GM23338 (cell line): ENCODE results near the gene SERPINB6. TPM values are rescaled to one million over a fixed set of nuclear protein-coding genes. Genes with fewer than 3 reads are reported as not detected.

Source experiments
- ATAC-seq: fragments of 200-7000 bp; cut with Tn5 transposase; 3 replicates; pipeline ENCODE4 v1.9.1; 2020
- DNase-seq: peaks from one replicate; pipeline ENCODE4 v3.0.0-alpha.2; 2015; ENCODE audit warnings: low spot score
- H2AFZ ChIP-seq: fragments of 200-600 bp; sonication (generic); 2 replicates; pipeline ENCODE4 v1.8.0; 2016; ENCODE audit warnings: antibody characterized with exemption, mild to moderate bottlenecking, moderate library complexity
- H3F3A ChIP-seq: fragments of 200-600 bp; sonication (generic); replicated peaks from 2 replicates; pipeline ENCODE4 v1.8.0; 2017; ENCODE audit warnings: antibody characterized with exemption, mixed run types, low read depth
- H3K27ac ChIP-seq: fragments of 200-600 bp; sonication (generic); 2 replicates; pipeline ENCODE4 v1.6.1; 2016; ENCODE audit warnings: low read depth
- H3K27me3 ChIP-seq: fragments of 200-600 bp; sonication (generic); 2 replicates; pipeline ENCODE4 v1.8.0; 2016; ENCODE audit warnings: mild to moderate bottlenecking, mixed run types, moderate library complexity; ENCODE audit not compliant: insufficient read depth
- H3K36me3 ChIP-seq: fragments of 200-600 bp; sonication (generic); 2 replicates; pipeline ENCODE4 v1.8.0; 2016; ENCODE audit warnings: mild to moderate bottlenecking; ENCODE audit not compliant: insufficient read depth
- H3K4me1 ChIP-seq: fragments of 200-600 bp; sonication (generic); 2 replicates; pipeline ENCODE4 v1.8.0; 2016; ENCODE audit warnings: mild to moderate bottlenecking, moderate library complexity; ENCODE audit not compliant: insufficient read depth
- H3K4me2 ChIP-seq: fragments of 200-600 bp; sonication (generic); 2 replicates; pipeline ENCODE4 v1.7.1; 2017; ENCODE audit warnings: mixed run types
- H3K4me3 ChIP-seq: fragments of 200-600 bp; sonication (generic); 2 replicates; pipeline ENCODE4 v1.6.1; 2016; ENCODE audit warnings: mixed run types
- H3K79me2 ChIP-seq: fragments of 200-600 bp; sonication (generic); replicated peaks from 2 replicates; pipeline ENCODE4 v1.8.0; 2017; ENCODE audit warnings: mild to moderate bottlenecking; ENCODE audit not compliant: insufficient read depth
- H3K9me2 ChIP-seq: fragments of 200-600 bp; sonication (generic); 2 replicates; pipeline ENCODE4 v1.8.0; 2017; ENCODE audit not compliant: insufficient read depth
- H4K20me1 ChIP-seq: fragments of 200-600 bp; sonication (generic); replicated peaks from 2 replicates; pipeline ENCODE4 v1.8.0; 2017; ENCODE audit warnings: mild to moderate bottlenecking; ENCODE audit not compliant: insufficient read depth
- H3K27ac Mint-ChIP-seq: 2 replicates; pipeline ENCODE4 v1.8.0; 2020; ENCODE audit warnings: inconsistent platforms, mild to moderate bottlenecking, moderate library complexity, mixed read lengths
- H3K27me3 Mint-ChIP-seq: 3 replicates; pipeline ENCODE4 v1.8.0; 2022; ENCODE audit warnings: low read depth, mild to moderate bottlenecking, moderate library complexity, mixed read lengths, inconsistent platforms; ENCODE audit not compliant: insufficient read depth, poor library complexity
- H3K36me3 Mint-ChIP-seq: 3 replicates; pipeline ENCODE4 v1.8.0; 2021; ENCODE audit warnings: low read depth, mild to moderate bottlenecking, inconsistent platforms, moderate library complexity, mixed read lengths
- H3K4me1 Mint-ChIP-seq: 3 replicates; pipeline ENCODE4 v1.8.0; 2020; ENCODE audit warnings: mild to moderate bottlenecking, inconsistent platforms, mixed read lengths
- H3K4me3 Mint-ChIP-seq: 3 replicates; pipeline ENCODE4 v1.8.0; 2021; ENCODE audit warnings: moderate library complexity, mild to moderate bottlenecking, inconsistent platforms, mixed read lengths
- H3K9me3 Mint-ChIP-seq: 3 replicates; pipeline ENCODE4 v1.8.0; 2020; ENCODE audit warnings: moderate library complexity, mild to moderate bottlenecking, inconsistent platforms, mixed read lengths
- CREB1 ChIP-seq: fragments of 250-450 bp; sonication (Bioruptor Pico); IDR thresholded peaks from 2 replicates; pipeline ENCODE4 v1.5.0; 2020; ENCODE audit warnings: low read depth, mild to moderate bottlenecking, moderate library complexity
- ETS1 ChIP-seq: IDR thresholded peaks from 2 replicates; pipeline ENCODE4 v1.6.1; 2016; ENCODE audit warnings: antibody characterized with exemption
- EZH2 ChIP-seq: fragments of 200-600 bp; sonication (generic); IDR thresholded peaks from one replicate; pipeline ENCODE4 v1.8.0; 2017; ENCODE audit warnings: antibody characterized with exemption, mild to moderate bottlenecking, low read depth; ENCODE audit not compliant: unreplicated experiment
- EZH2phosphoT487 ChIP-seq: fragments of 200-600 bp; sonication (generic); IDR thresholded peaks from one replicate; pipeline ENCODE4 v1.8.1; 2018; ENCODE audit warnings: antibody characterized with exemption; ENCODE audit not compliant: unreplicated experiment
- JUNB ChIP-seq: IDR thresholded peaks from one replicate; pipeline ENCODE4 v1.6.1; 2016; ENCODE audit warnings: antibody characterized with exemption; ENCODE audit not compliant: unreplicated experiment
- NANOG ChIP-seq: IDR thresholded peaks from 2 replicates; pipeline ENCODE4 v1.6.1; 2016; ENCODE audit warnings: antibody characterized with exemption, borderline replicate concordance
- POLR2AphosphoS5 ChIP-seq: IDR thresholded peaks from 2 replicates; pipeline ENCODE4 v1.6.1; 2016; ENCODE audit warnings: antibody characterized with exemption, low read depth
- REST ChIP-seq: IDR thresholded peaks from one replicate; pipeline ENCODE4 v1.6.1; 2018; ENCODE audit warnings: antibody characterized with exemption; ENCODE audit not compliant: unreplicated experiment
- ZNF462 ChIP-seq: fragments of 250-450 bp; sonication (Bioruptor Pico); IDR thresholded peaks from 2 replicates; pipeline ENCODE4 v1.5.0; 2020; ENCODE audit warnings: mild to moderate bottlenecking, moderate library complexity
- polyA plus RNA-seq: library from polyadenylated mRNA; unstranded; fragments of >200 nt; fragmentation: Nextera tagmentation; extraction: Ambion mirVana; gene quantifications from 2 replicates; pipeline ENCODE4 v1.2.1, GENCODE V29; 2016
- total RNA-seq: library from RNA; depleted of rRNA; stranded (reverse); fragments of >200 nt; shearing (Covaris generic); gene quantifications from 2 replicates; pipeline ENCODE4 v1.2.3, GENCODE V29; 2014

The SERPINB6 gene
- total and polyA plus RNA-seq, 2 experiments from 2014 or later: 25.9 to 38.5 TPM

- H3K79me2 ChIP-seq: no peaks in the 10 kb centered on the region
- H3K27ac Mint-ChIP-seq: no peak overlapping the region
- H2AFZ ChIP-seq: no peak overlapping the region
- H3K27me3 ChIP-seq: no peaks in the 10 kb centered on the region
- H3K4me1 Mint-ChIP-seq: peaks cover 40% of the 10 kb centered on the region
- no peaks in the 10 kb centered on the region for H4K20me1 ChIP-seq
- ATAC-seq: no peak
- H3K27ac ChIP-seq: no peak overlapping the region
- peaks cover 2% of the 10 kb centered on the region for H3K27me3 Mint-ChIP-seq
- H3K4me3 Mint-ChIP-seq: no peak overlapping the region
- no peaks in the 10 kb centered on the region for H3K9me3 Mint-ChIP-seq
- TF ChIP-seq CREB1 (CRISPR knock-in tag): no peak
- TF ChIP-seq EZH2: no peak
- no peak for TF ChIP-seq REST
- H3K4me3 ChIP-seq: no peak overlapping the region
- no peaks in the 10 kb centered on the region for H3K36me3 Mint-ChIP-seq
- H3K4me2 ChIP-seq: no peak overlapping the region
- peaks cover 38% of the 10 kb centered on the region for H3K4me1 ChIP-seq
- H3K36me3 ChIP-seq: no peaks in the 10 kb centered on the region
- no peak for DNase-seq
- H3F3A ChIP-seq: peaks cover 14% of the 10 kb centered on the region; the same call in 1 of the 2 replicates
- H3K9me2 ChIP-seq: no peaks in the 10 kb centered on the region
These were observed 8.7 kb downstream of the SERPINB6 start for GRCh38 chr6:2962636-2963035.

- H3K4me3 ChIP-seq: no peak overlapping the region
- peaks cover 2% of the 10 kb centered on the region for H3K27me3 Mint-ChIP-seq
- H3K4me2 ChIP-seq: peak overlapping the region; percentile 24
- peak; percentile 66 for DNase-seq
- peak overlapping the region; percentile 40; the same call in 1 of the 2 replicates for H2AFZ ChIP-seq
- no peaks in the 10 kb centered on the region for H3K79me2 ChIP-seq
- H3K27me3 ChIP-seq: no peaks in the 10 kb centered on the region
- H3K36me3 Mint-ChIP-seq: no peaks in the 10 kb centered on the region
- no peak for TF ChIP-seq CREB1 (CRISPR knock-in tag)
- TF ChIP-seq ETS1: no peak
- TF ChIP-seq NANOG: no peak
- TF ChIP-seq EZH2phosphoT487: no peak
- TF ChIP-seq POLR2AphosphoS5: no peak
- TF ChIP-seq ZNF462 (CRISPR knock-in tag): no peak
- TF ChIP-seq JUNB: no peak
- peak; percentile 59 for ATAC-seq
- H3K4me1 ChIP-seq: peaks cover 38% of the 10 kb centered on the region
- no peaks in the 10 kb centered on the region for H4K20me1 ChIP-seq
- H3F3A ChIP-seq: peaks cover 14% of the 10 kb centered on the region; the same call in 1 of the 2 replicates
- no peak overlapping the region for H3K27ac ChIP-seq
- H3K9me3 Mint-ChIP-seq: no peaks in the 10 kb centered on the region
- no peak overlapping the region for H3K4me3 Mint-ChIP-seq
- no peak overlapping the region for H3K27ac Mint-ChIP-seq
- H3K36me3 ChIP-seq: no peaks in the 10 kb centered on the region
- peaks cover 40% of the 10 kb centered on the region for H3K4me1 Mint-ChIP-seq
- no peaks in the 10 kb centered on the region for H3K9me2 ChIP-seq
These were observed 9.4 kb downstream of the SERPINB6 start for GRCh38 chr6:2962004-2962403.
